Thoracic aorta (tissue), 2 donors: ENCODE data around the gene SRSF1. TPM values are rescaled to one million over a fixed set of nuclear protein-coding genes. Genes with fewer than 3 reads are reported as not detected.

ENCODE experiments used
- ATAC-seq: fragments of 150-250 bp; one replicate; pipeline ENCODE4 v1.8.0; 2017; ENCODE audit warnings: low read depth; ENCODE audit not compliant: insufficient number of reproducible peaks, low FRiP score
- DNase-seq: peaks from one replicate; pipeline ENCODE4 v3.0.0-alpha.2; 2020; ENCODE audit warnings: low spot score
- H3K27ac ChIP-seq, 2 donors: fragments of 200-600 bp; sonication (generic); 1 replicate in 1 of 2; 2 replicates in 1 of 2; pipeline ENCODE4 v1.5.1; 2016; ENCODE audit warnings: mild to moderate bottlenecking in 2 of 2, moderate library complexity in 2 of 2
- H3K27me3 ChIP-seq: fragments of 200-600 bp; sonication (generic); replicated peaks from 2 replicates; pipeline ENCODE4 v1.6.0; 2016; ENCODE audit warnings: mild to moderate bottlenecking; ENCODE audit not compliant: insufficient read depth
- H3K36me3 ChIP-seq: fragments of 200-600 bp; sonication (generic); one replicate; pipeline ENCODE4 v1.5.1; 2016
- H3K4me1 ChIP-seq, 2 donors: fragments of 200-600 bp; sonication (generic); 1 replicate in 1 of 2; 2 replicates in 1 of 2; pipeline versions ENCODE4 v1.5.1 to v1.6.0; 2016; ENCODE audit warnings: low read depth in 2 of 2, mild to moderate bottlenecking in 1 of 2; ENCODE audit not compliant: control insufficient read depth in 1 of 2
- H3K4me3 ChIP-seq: fragments of 200-600 bp; sonication (generic); 2 replicates; pipeline ENCODE4 v1.5.1; 2016; ENCODE audit warnings: mild to moderate bottlenecking
- H3K9me3 ChIP-seq: fragments of 200-600 bp; sonication (generic); 2 replicates; pipeline ENCODE4 v1.5.1; 2016
- CTCF ChIP-seq: fragments of 200-600 bp; sonication (generic); IDR thresholded peaks from one replicate; pipeline ENCODE4 v1.5.1; 2019; ENCODE audit warnings: antibody characterized with exemption
- total RNA-seq, 2 donors: library from RNA; depleted of rRNA; stranded (reverse); fragments of >200 nt; gene quantifications; one replicate each; pipeline versions ENCODE4 v1.1.0 to v1.2.3, GENCODE V29; 2016

SRSF1 gene
- total RNA-seq, 2 donors from 2014 or later: 132 to 220 TPM

DNA sequence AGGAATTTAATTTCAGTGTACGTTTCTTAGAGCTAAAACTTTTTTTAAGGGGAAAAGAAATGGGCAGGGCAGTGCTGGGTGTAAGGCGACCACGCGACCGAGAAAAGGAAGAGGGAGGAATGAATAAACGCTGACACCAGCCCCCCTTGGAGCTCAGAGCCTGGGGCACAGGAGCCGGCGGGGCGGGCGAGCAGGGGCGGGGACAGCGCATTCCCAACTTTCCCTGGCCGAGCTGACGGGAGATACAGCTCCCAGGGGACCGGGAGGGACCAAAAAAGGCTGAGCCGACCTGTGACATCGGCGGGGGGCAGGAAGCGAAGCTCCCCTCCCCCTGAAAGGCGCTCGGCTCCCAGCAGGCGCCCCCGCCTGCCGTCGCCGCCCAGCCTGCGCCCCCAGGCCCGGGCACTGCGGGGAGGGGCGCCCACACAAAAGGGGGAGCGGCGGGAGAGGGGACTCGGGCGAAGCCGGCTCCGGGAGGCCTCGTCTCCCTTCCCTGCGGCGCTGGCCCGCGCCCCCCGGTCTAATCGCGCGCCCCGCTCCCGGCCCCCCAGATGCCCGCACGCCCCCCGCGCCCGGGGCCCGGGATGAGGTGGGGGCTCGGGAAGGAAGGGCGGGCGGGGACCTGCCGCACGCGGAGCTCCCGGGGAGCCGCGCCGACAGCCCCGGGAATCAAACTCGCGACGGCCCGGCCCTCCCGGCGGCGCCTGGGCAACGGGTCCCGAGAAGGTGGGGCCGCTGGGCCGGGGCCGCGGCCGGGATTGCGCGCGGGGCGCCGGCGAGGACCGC, 52.5 kb downstream of the SRSF1 start:
- Histone ChIP-seq H3K4me1 (peaks cover 14 to 54% of the 10 kb centered on the region in 2 donors), H3K27me3 (no peaks in the 10 kb centered on the region), H3K27ac (peak overlapping the region; percentile 95 to 96), H3K9me3 (no peaks in the 10 kb centered on the region), H3K36me3 (no peaks in the 10 kb centered on the region), H3K4me3 (peak overlapping the region; percentile 89)
- TF ChIP-seq CTCF: no peak
- DNase-seq (no peak), ATAC-seq (peak; percentile 58)

- Histone ChIP-seq H3K9me3 (no peaks in the 10 kb centered on the region), H3K27me3 (no peaks in the 10 kb centered on the region), H3K36me3 (no peaks in the 10 kb centered on the region), H3K4me1 (peaks cover 21 to 60% of the 10 kb centered on the region in 2 donors), H3K27ac (peak overlapping the region; percentile 95 to 96), H3K4me3 (peak overlapping the region; percentile 89)
- DNase-seq: no peak
- ATAC-seq: no peak
- no peak for TF ChIP-seq CTCF
Measured at GRCh38 chr17:57953705-57954396, 53.2 kb downstream of the SRSF1 start.

Other genes starting within 250 kb of the SRSF1 start
- 10 to 100 TPM; 16.2 to 16.6 TPM for gene MRPS23, start 157.2 kb downstream of the SRSF1 start, total RNA-seq
- gene CUEDC1, start 51.8 kb downstream of the SRSF1 start, total RNA-seq: 10 to 100 TPM; 32.7 to 93.1 TPM
- gene VEZF1, start 19.0 kb downstream of the SRSF1 start, total RNA-seq: 10 to 100 TPM; 68.4 to 75.5 TPM
- gene DYNLL2, start 76.2 kb upstream of the SRSF1 start, total RNA-seq: 10 to 100 TPM; 20.6 to 28.5 TPM
- gene OR4D1, start 141.1 kb upstream of the SRSF1 start, total RNA-seq: not detected
- not detected for gene OR4D2, start 159.7 kb upstream of the SRSF1 start, total RNA-seq
- not detected for gene EPX, start 185.5 kb upstream of the SRSF1 start, total RNA-seq
- 10 to 100 TPM; 10.5 to 10.8 TPM for gene MKS1, start 212.0 kb upstream of the SRSF1 start, total RNA-seq
- not detected for gene LPO, start 231.3 kb upstream of the SRSF1 start, total RNA-seq